NCI-H82 treated with DMSO at 0.1 percent for 48 hours (cell line): ENCODE results near the gene LZTR1.

Experiments used
- DNase-seq: peaks from one replicate; lab custom pipeline; 2025; ENCODE audit not compliant: unreplicated experiment; lab: John Stamatoyannopoulos, UW

LZTR1 gene

DNA sequence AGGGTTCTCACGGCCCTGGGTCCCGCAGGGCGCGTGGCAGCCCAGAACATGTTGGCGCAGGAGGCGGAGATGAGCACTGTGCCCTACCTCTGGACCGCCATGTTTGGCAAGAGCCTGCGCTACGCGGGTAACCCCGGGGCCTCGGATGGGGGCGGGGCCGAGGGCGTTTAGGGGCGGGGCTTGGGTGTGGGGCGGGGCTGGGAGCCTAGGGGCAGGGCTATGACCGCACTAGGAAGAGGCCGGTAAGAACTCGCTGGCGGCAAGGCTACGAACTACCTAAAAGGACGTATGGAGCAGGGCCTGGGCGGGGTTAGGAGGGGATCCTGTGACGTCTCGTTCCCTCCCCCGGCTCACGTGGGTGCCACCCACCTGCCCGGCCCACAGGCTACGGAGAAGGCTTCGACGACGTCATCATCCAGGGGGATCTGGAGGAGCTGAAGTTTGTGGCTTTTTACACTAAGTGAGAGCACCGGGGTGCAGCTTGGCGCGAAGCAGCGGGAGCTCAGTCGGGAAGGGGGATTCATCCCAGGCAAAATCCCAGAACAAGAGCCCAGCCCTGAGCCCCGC is 2.8 kb upstream of the LZTR1 start:
- DNase-seq = no peak

DNA sequence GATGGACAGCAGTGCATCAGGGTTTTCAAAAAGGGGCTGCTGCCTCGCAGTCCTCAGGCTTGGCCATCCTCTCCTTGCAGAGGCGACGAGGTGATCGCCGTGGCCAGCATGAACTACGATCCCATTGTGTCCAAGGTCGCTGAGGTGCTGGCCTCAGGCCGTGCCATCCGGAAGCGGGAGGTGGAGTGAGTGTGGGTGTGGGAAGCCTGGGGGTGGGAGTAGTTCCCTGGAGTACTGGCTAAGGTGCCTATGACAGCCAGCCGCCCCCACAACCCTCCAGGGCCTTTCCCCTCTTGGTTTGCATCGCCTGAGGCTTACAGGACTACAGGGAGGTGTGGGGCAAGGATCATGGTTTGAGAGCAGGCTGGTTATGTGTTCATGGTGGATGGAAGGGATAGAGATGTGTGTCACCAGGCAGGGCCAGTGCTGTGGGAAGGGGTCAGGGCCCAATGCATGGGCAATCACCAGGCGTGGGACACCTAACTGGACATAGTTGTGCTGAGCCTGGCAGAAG is 2.1 kb upstream of the LZTR1 start:
- DNase-seq = no peak

DNA sequence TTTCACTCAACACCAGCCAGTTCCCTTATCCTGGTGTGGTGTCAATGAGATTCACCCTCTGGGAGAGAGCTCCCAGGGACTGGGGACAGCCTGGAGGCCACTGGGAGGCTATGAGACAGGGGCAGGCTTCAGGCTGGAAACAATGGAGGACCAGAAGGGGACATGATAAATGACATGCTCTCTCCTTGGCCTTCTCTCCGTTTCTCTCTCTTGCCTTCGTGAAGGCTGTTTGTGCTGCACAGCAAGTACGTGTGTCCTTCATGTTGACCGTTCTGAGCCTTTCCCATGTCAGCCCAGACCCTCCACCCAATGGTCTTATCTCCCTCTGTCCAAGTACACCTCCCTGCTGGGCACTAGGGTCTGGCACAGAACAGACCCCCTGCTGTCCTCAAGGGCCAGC is 1.6 kb upstream of the LZTR1 start:
- DNase-seq = no peak

DNA sequence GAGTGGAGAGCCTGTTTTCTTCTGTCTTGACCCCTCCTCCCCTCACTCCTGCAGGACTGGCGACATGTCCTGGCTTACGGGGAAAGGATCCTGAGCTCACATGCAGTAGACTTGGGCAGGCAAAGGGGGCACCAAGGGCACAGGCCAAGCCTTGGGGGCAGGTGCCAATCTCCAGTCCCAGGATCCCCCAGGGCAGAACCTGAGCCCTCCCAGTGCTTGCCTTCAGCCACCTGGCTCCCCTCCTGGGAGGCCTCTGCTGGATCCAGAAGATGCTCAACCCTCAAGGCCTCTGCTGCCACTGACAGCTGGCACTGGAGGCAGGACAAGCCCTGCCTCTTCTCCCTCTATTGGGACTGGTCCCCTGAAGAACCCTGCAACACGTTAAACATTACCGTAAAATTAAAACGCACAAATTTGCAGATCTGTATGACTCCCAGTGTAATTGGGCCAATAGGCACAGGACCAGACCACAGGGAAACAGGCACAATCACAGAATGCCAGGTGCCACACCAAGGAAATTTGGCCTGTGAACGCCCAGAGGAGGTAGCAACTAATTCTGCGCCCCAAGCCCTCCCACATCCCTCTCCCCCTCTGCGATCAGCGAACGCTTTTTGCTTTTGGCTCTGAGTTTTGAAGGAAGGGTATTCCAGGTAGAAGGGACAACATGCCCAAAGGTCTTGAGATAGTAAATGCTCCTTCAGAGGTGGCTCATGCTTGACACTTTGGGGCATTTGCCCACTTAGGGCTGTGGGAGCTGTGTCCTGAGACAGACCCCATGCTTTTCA is 967 bp upstream of the LZTR1 start:
- DNase-seq = no peak

DNA sequence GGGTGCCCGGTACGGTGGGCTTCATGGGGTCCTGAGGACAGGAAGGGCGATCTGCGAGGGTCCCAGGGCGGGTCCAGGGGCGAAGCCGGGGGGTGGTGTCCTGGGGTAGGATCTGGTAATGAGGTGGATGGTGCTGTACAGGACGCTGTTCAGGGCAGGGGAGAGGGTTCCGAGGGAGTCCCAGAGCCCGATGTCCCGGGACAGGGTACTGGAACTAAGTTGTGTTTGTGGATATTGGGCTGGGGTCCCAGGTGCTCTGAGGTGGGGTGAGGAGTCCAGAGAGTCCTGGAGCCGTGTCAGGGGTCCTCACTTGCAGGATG is 426 bp downstream of the LZTR1 start:
- DNase-seq = no peak

DNA sequence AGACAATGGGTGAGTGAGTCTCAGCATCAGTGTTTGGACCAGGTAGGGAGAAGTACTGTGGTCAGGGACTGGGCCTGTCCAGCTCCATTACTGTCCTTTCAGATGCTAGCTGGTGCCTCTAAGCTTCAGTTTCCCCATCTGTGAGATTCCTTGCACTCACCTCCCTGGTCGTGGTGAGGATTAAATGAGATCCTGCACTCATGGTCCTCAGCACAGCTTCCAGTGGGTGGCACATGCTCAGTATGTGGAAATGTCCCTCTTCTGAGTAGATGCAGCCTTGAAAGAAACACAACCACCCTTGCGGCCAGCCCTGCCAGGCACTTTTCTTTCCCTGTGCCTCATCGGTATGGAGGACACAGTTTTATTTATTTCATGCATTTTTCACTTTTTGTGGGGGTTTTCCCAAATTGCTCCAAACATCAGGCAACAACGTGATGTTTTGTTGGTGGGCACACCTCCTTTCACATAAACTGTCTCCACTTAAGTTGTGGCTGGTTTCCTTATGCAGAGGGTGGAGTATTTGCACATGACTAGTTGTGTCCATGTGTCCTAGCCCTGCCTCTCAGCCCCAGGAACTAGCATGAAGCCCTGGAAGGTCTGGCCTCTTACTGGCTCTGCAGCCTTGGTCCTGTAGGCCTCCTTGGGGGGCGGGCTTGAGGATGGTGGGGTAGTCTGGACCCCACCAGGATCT is 1.1 kb downstream of the LZTR1 start:
- no peak for DNase-seq

DNA sequence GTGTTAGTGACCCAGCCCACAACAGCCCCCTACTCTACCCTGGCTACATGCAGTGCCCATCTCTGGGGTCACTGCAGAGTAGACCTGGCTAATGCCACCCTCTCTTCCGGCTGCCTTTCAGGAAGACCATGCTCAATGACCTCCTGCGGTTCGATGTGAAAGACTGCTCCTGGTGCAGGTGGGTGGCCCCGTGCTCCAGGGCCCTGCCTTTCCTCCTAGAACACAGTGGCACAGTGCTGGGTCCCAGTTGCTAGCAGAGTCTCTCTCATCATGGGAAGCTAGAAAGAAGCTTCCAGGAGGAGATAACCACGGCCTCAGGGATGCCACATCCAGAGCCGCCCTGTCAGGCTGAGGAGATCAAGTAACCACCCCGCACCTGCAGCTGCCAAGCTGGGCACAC is 3.6 kb downstream of the LZTR1 start:
- no peak for DNase-seq

DNA sequence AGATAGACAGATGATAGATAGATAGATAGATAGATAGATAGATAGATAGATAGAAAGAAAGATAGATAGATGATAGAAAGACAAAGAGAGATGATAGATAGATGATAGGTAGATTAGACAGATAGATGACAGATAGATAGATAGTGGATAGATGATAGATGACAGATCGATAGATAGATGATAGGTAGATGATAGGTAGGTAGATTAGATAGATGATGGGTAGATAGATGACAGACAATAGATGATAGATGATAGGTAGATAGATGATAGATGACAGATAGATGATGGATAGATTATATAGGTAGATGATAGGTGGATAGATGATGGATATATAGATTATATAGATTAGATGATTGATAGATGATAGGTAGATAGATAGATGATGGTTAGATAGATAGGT is 4.3 kb downstream of the LZTR1 start:
- DNase-seq = no peak

DNA sequence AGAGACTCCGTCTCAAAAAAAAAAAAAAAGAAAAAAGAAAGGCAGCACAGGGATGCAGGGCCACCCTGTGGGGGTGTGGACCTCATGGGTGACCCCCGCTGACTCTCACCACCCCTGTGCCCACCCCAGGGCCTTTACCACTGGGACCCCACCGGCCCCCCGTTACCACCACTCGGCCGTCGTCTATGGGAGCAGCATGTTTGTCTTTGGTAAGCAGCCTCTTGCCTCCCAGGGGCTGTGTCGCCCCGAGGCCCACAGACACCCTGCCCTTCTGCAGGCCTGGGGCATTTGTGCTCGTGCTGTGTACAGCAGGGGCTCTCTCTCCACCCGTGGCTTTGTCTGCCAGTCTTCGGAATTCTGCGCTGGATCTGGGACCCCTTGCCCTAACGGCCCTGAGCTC is 5.3 kb downstream of the LZTR1 start:
- no peak for DNase-seq

DNA sequence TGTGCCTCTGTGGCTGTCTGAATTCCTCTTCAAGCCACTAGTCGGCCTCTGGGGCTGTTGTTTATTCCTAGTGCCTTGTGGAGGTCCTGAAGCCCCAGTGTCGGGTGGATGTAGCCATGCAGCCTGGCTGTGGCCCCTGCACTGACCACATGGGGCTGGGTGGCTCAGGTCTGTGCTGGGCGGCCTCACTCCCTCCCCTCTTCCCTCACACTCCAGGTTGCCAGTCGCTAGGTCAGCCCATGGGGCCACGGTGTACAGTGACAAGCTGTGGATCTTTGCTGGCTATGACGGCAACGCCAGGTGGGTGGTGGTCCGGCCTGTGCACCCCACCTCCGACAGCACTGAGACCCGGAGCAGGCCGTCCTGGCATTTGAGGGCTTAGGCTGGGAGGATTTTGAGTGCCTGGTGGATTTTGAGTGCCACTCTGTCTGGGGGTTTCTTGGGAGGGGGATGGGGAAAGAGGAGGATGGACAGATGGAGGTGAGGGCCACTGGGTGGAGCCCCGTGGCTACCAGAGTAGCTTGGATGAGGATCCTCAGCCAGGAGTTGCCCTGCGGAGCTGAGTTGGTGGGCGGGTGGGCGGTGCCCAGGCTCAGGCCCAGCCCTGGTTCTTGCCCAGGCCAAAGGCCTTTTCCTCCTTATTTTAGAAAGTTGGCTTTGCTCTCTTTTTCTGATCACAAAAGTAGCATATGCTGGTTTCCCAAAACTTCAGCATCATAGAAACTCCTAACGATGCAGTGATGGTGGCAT is 6.7 kb downstream of the LZTR1 start:
- DNase-seq = no peak

DNA sequence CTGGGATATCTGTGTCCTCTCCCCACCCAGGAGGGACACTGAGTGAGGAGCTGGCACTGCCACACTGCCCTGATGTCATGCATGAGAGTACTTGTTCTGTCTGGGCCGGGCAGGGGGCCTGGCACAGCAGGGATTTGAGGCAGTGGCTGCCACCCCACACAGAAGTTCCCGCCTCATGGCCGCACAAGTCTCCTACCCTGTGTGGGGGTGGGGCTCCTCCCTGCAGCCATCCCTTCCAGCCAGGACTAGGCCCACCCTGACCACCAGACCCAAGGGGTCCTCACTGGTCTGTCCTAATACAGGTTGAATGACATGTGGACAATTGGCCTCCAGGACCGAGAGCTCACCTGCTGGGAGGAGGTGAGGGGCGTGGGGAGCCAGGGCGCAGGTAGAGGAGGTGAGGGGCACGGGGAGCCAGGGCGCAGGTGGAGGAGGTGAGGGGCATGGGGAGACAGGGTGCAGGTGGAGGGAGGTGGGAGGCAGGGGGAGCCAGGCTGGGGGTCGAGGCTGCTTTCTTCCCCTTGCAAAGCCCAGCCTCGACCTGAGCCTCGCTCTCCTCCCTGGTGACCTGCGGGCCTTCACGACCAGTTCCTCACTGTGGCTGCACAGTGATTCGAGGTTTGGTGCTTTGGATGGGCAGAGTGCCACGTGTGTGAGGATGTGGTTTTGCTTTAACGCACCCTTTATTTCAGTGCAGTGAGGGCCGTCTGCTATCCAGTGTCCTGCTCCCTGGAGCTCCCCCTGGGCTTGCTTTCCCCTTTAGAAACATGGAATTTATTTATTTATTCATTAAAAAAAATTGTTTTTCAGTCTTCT is 7.4 kb downstream of the LZTR1 start:
- DNase-seq = no peak

DNA sequence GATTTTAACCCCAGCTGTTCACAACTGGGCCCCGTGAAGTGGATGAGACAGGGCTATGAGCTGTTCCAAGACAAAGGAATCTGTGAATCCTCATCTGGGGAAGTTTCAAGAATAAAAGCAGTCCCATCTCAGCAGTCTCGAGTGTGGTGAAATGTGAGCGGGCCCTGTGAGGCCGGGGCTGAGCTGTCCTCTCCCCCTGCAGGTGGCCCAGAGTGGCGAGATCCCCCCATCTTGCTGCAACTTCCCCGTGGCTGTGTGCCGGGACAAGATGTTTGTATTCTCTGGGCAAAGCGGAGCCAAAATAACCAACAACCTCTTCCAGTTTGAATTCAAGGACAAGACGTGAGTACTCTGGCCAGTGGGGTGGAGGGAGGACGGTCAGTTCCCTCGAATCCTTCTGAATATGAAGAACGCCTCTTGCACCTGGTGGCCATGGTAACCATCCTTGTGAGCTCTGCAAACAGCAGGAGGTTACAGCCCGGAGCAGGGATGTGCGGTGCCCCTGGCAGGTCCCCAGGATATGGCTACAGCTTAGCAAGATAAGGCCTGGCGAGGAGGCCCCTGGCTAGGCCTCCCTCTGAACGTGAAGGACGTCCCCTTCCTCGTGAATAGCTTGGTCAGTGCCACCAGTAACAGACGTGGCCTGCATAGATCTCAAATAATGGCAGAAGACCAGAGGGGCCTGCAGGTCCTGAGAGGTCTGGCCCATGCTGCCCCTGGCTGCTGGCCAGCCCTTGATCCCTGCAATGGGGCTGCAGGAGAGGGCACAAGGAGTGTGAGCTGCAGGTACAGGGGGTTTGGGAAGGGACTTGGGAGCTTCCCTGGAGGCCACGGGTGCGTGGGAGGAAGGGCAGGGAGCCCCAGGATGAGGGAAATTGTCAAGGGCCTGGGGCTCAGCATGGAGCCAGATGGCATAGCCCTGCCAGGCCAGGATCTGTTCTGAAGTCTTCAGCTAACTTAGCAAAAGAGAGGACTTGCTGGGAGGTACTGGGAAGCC is 8.4 kb downstream of the LZTR1 start:
- no peak for DNase-seq

DNA sequence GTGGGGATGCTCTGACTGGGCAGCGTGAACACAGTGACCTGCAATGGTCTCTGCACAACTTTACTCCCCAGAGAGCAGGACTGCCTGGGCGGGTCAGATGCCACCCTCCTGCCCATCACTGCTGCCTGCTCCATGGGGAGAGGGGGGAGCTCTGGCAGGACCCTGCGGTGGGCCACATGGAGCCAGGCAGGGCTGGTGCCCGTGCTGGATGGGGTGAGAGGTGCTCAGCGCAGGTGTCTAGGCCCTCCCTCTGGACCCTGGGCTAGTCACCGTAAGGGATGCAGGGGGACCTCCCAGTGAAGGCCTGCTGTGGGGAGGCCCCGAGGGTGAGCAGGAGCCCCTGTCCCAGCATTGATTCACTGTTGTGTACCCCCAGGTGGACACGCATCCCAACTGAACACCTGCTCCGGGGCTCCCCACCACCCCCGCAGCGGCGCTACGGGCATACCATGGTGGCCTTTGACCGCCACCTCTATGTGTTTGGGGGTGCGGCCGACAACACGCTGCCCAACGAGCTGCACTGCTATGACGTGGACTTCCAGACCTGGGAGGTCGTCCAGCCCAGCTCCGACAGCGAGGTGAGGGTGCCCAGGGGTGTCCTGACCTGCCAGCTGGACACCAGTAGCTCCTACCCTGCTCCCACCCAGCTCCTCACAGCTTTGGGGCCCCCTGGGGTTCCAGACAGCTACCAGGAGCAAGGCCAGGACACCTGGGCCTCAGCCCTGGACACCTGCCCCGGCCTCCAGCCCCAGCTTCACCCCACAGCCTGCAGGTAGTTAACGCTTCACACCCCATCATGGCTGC is 9.4 kb downstream of the LZTR1 start:
- no peak for DNase-seq

DNA sequence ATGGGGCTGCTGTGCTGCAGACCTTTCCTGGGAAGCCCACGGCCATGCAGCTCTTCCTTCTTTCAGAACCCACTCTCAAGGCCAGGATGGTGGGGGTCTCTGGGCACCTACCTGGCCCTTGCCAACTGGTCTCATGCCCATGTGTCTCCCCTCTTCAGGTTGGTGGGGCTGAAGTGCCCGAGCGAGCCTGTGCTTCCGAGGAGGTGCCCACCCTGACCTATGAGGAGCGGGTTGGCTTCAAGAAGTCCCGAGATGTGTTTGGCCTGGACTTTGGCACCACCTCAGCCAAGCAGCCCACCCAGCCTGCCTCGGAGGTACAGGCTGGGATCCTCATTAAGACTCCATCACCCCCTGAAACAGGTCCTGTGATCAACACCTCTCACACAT is 10.0 kb downstream of the LZTR1 start:
- no peak for DNase-seq

DNA sequence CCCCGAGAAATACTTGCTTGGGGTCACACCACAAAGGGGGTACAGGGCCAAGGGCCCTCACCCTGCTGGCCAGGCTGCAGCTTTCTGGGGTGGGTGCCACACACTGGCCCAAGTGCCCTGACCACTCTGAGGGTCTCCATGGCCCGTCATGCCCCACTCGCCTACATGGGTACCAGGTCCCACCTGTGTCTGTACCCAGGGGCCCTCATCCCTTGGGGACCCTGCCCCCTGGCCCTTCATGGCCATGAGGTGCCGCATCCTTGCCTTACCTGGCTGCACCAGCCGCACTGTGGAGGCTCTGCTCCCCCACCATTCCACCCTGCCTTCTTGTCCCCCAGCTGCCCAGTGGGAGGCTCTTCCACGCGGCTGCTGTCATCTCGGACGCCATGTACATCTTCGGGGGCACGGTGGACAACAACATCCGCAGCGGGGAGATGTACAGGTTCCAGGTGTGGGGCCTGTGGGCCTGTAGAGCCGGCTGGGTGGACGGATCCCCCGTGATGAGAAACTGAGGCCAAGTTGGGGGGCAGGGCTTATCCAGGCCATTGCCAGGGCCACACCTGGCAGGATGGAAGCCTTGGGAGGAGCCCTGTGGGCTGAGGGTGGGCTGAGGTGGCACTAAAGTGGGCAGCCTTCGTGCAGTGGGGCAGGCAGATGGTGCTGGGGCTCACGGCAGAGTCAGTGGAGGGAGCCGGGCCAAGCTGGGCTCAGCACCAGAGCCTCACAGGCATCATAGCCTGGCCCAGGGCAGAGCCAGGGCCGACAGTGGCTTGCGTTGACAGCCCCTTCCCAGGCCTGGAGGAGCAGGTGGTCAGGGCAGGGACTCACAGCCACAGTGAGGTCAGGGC is 10.6 kb downstream of the LZTR1 start:
- DNase-seq = no peak

DNA sequence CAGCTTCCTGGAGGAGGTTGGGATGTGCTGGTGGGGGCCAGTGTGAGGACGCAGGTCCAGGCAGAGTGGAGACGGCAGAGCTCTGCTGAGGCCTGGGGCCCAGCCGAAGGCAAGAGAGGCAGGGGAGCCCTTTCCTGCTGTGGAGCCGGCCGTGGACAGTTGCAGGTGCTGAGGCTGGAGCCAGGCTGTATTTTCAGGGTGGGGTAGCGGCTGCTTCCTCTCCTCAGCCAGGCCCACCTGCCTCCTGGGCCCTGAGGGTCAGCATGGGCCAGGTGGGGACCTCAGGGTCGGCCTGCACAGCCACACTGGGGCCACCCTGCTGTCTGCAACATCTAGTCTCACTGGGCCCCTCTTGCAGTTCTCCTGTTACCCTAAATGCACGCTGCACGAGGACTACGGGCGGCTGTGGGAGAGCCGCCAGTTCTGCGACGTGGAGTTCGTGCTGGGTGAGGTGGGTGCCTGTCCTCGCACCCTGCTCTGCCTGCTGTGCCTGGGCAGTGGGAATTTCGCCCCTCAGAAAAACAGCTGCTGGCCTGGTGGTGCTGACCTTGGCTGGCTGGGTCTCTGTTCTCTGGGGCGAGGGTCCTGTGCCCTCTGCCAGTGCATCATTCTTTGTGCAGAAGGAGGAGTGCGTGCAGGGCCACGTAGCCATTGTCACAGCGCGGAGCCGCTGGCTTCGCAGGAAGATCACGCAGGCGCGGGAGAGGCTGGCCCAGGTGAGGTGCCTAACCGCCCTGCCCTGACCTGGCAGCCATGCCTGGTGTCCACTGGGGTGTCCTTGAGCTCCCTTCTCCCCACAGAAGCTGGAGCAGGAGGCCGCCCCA is 11.4 kb downstream of the LZTR1 start:
- DNase-seq = no peak
